ENCODE results near the gene UHRF1.

The UHRF1 gene

DNA sequence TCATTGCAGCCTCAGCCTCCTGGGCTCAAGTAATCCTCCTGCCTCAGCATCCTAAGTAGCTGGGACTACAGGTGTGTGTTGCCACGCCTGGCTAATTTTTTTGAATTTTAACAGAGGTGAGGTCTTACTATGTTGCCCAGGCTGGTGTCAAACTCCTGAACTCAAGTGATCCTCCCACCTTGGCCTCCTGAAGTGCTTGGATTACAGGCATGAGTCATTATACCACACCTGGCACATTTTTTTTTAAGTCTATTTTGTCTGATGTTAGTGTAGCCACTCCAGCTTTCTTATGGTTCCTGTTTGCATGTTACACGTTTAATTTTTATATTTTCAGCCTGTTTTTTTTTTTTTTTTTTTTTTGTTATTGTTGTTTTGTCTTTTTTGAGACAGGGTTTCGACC, 84.4 kb downstream of the UHRF1 start:
- DNase-seq, result peak; percentile 23

DNA sequence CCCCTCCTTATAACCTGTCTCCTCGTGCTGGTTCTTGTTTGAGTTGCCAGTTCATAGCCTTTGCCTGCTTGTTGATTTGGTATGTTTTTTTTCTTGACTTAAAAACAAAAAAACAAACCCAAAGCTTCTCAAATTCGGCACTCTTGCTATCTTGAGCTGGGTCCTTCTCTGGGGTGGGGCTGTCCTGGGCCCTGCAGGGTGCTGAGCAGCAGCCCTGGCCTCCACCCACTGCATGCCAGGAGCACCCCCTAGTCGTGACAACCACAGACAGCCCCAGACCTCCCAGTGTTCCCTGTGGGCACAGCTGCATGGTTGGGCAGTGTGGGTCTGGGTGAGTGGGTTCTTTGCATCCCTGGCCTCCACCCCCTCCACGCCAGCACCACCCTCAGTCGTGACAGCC, 87.4 kb downstream of the UHRF1 start:
- no peak for DNase-seq

DNA sequence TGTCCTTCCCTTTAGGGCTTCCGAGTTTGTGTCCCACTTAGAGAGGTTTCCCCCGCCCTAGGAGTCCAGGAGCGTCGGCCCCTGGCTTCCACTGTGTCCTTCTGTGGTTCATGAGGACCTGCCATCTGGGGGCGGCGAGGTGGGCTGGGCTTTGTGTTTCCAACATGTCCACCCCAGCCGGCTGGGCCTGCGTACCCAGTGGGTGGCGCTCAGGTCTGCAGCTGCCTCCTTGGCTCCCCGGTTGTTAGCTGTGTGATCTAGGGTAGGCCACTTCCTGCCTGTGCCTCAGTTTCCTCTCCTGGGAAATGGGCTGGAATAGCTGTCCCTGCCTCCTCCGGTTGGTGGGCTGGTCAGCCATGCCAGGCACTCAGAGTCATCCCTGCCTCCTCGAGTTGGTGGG, 88.0 kb downstream of the UHRF1 start:
- DNase-seq, result no peak

DNA sequence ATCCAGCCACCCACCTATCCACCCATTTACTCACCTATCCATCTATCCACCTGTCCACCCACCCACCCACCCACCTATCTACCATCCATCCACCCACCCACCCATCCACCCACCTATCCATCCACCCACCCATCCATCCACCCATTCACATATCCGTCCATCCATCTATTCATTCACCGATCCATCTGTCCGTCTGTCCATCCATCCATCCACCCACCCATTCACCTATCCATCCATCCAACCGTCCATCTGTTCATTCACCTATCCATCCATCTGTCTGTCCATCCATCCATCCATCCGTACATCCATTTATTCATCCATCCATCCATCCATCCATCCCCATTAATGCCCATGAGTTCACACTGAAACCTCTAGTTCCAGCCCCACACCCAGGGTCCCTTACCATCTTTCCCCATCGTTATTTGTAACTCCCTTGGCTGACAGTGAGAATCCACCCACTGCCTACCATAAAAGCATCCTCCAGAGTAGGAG, 90.9 kb downstream of the UHRF1 start:
- DNase-seq, result no peak

DNA sequence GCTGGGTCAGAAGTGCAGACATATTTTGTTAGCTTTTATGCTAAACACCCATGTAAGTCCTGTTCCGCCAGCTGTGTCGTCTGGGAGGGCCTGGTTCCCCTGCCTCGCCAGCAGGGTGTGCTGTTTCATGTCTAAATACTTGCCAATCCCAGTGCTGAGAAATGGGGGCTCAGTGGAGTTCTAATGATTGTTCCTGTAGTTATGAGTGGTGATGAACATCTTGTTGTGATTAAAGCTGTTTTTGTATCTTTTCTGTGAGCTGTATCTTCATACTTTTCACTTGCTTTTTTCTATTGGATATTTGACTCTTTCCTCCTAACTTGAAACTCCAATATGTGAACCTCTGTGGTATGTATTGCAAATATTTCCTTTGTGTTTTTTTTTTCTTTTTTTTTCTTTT, 92.3 kb downstream of the UHRF1 start:
- DNase-seq, result no peak

DNA sequence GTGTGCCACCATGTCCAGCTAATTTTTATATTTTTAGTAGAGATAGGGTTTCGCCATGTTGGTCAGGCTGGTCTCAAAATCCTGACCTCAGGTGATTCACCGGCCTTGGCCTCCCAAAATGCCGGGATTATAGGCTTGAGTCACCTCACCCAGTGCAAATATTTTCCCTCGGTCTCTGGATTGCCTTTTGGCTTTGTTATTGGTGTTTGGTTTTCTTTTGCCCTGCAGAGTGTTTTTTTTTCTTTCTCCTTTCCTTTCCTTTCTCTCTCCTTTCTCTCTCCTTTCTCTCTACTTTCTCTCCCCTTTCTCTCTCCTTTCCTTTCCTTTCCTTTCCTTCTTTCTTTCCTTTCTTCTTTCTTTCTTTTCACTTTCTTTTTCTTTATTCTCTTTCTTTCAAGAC, 92.8 kb downstream of the UHRF1 start:
- DNase-seq, result no peak

DNA sequence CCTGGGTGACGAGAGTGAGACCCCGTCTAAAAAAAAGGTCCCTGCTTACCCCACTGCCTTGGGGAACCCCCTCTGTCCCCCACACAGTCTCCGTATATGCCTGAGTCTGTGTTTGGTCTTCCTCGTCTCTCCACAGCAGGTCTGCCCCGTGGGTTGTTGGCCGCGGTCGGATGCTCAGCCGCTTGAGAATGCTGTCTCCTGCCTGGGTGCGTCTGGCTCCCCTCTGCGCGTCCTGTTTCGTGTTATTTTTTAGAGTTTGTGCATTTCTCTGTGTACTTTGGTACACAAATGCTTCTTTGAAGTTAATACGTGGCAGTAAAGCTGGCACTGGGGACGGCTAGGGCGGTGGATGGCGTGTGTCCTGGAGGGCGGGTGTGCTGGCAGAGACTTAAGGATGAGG, 94.5 kb downstream of the UHRF1 start:
- no peak for DNase-seq

DNA sequence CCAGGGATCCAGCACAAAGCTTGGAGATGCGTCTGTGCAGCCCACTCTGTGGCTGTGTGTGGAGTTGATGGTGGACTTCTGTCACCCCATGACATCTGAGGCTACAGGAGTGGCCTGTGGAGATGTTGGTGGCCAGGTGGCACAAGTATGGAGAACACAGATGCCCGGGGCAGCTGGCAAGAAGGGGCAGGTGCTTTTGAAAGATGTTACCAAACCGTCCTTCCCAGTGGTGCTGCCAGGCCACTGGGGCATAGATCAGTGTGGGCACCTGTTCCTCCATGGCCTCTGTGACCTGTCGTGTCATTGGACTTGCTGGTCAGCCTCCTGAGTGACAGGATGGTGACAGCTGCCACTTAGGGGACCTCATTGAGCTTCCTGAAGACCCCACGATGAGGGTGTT, 95.8 kb downstream of the UHRF1 start:
- no peak for DNase-seq

DNA sequence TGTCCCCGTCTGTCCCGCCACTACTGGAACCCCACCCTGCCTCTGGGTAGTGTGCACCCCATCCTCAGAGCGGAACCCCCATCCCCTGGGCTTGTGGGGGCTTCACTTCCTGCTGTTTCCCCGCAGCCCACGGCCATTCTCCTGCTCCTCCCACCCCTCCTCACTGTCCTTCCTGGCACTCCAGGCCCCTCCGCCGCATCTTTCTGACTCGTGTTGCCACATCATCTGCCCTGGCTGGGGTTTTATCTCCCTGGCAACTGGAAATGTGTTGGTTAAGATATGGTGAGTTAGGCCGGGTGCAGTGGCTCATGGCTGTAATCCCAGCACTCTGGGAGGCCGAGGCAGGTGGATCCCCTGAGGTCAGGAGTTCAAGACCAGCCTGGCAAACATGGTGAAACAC, 96.9 kb downstream of the UHRF1 start:
- DNase-seq, result no peak

DNA sequence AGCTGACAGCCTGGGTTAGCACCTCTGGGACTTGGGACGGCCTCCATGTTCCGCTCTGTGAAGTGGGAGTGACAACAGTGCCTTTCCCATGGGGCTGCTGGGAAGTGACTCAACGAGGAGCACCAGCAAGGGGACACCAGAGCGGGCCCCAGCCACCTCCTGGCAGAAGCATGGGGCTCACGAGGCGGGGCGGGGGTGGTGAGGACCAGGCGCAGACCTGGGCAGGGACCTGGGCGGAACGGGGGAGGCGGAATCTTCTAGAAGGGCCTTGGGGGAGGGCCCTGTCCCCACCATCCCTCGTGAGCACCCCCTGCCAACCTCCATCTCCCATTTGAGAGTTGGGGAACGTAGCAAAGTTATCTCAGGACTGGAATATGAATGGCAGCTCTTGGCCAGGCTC, 97.5 kb downstream of the UHRF1 start:
- no peak for DNase-seq
